OCI-LY1 (cell line): ENCODE results near the gene TUBE1.
A peak's percentile ranks its signal among the peaks of the same experiment; 100 is the strongest.

Source experiments
- H2AFZ ChIP-seq: fragments of 200-600 bp; sonication (generic), shearing (Covaris generic); 2 replicates; pipeline ENCODE4 v1.6.0; 2014; ENCODE audit warnings: antibody characterized with exemption, mild to moderate bottlenecking, low read length
- H3F3A ChIP-seq: fragments of 200-600 bp; sonication (generic), shearing (Covaris generic); 2 replicates; pipeline ENCODE4 v1.6.0; 2014; ENCODE audit warnings: mild to moderate bottlenecking, antibody characterized with exemption, low read length, moderate library complexity; ENCODE audit not compliant: insufficient read depth
- H3K27ac ChIP-seq: fragments of 200-600 bp; sonication (generic); 2 replicates; pipeline ENCODE4 v1.5.1; 2014; ENCODE audit warnings: low read length, mixed run types, mild to moderate bottlenecking, low read depth; ENCODE audit not compliant: poor library complexity, severe bottlenecking
- H3K27me3 ChIP-seq: fragments of 200-600 bp; sonication (generic); 2 replicates; pipeline ENCODE4 v1.6.0; 2014; ENCODE audit warnings: antibody characterized with exemption, mild to moderate bottlenecking, low read length, moderate library complexity; ENCODE audit not compliant: insufficient read depth
- H3K36me3 ChIP-seq: fragments of 200-600 bp; sonication (generic); 2 replicates; pipeline ENCODE4 v1.6.1; 2014; ENCODE audit warnings: mild to moderate bottlenecking, antibody characterized with exemption, low read length, moderate library complexity, mixed read lengths; ENCODE audit not compliant: insufficient read depth
- H3K4me1 ChIP-seq: fragments of 200-600 bp; sonication (generic); 2 replicates; pipeline ENCODE4 v1.5.1; 2014; ENCODE audit warnings: mild to moderate bottlenecking, low read length, moderate library complexity; ENCODE audit not compliant: insufficient read depth, severe bottlenecking
- H3K4me2 ChIP-seq: fragments of 200-600 bp; sonication (generic), shearing (Covaris generic); 2 replicates; pipeline ENCODE4 v1.6.1; 2014; ENCODE audit warnings: low read length
- H3K4me3 ChIP-seq: fragments of 200-600 bp; sonication (generic); 2 replicates; pipeline ENCODE4 v1.5.1; 2014; ENCODE audit warnings: low read length, low read depth, mild to moderate bottlenecking, mixed read lengths; ENCODE audit not compliant: poor library complexity, severe bottlenecking
- H3K79me2 ChIP-seq: fragments of 200-600 bp; shearing (Covaris generic); 2 replicates; pipeline ENCODE4 v1.6.1; 2016; ENCODE audit warnings: mixed run types, low read length, mixed read lengths; ENCODE audit not compliant: insufficient read depth
- H3K9ac ChIP-seq: fragments of 200-600 bp; sonication (generic), shearing (Covaris generic); 2 replicates; pipeline ENCODE4 v1.6.1; 2014; ENCODE audit warnings: mild to moderate bottlenecking, low read length, mixed read lengths
- H3K9me2 ChIP-seq: fragments of 200-600 bp; sonication (generic), shearing (Covaris generic); 2 replicates; pipeline ENCODE4 v1.6.1; 2014; ENCODE audit warnings: low read depth, mild to moderate bottlenecking, low read length, mixed read lengths
- H3K9me3 ChIP-seq: fragments of 200-600 bp; shearing (Covaris generic); 2 replicates; pipeline ENCODE4 v1.6.1; 2014; ENCODE audit warnings: low read length, mixed read lengths
- H4K20me1 ChIP-seq: fragments of 200-600 bp; sonication (generic), shearing (Covaris generic); 2 replicates; pipeline ENCODE4 v1.6.0; 2016; ENCODE audit warnings: mild to moderate bottlenecking, low read length; ENCODE audit not compliant: insufficient read depth
- CTCF ChIP-seq: fragments of 200-600 bp; sonication (generic), shearing (Covaris generic); IDR thresholded peaks from 2 replicates; pipeline ENCODE4 v1.5.1; 2017; ENCODE audit warnings: mild to moderate bottlenecking, antibody characterized with exemption, low read length, moderate library complexity, mixed read lengths
- EZH2 ChIP-seq: fragments of 200-600 bp; sonication (generic), shearing (Covaris generic); IDR thresholded peaks from 2 replicates; pipeline ENCODE4 v1.8.0; 2017; ENCODE audit warnings: borderline replicate concordance, mixed run types, mild to moderate bottlenecking, antibody characterized with exemption, low read length, moderate library complexity, mixed read lengths

TUBE1 gene

GRCh38 chr6:112087136-112087911, at the start of gene TUBE1, which contains the start of gene FAM229B:
Gene TUBE1, minus strand, starts transcription at chr6:112087482. Its CDS starts 48 bp downstream, at chr6:112087434.
Gene FAM229B, plus strand, starts transcription at chr6:112087591. Its CDS starts 11,693 bp downstream, at chr6:112099284.
- Histone ChIP-seq H3K27me3 (no peaks in the 10 kb centered on the region), H3K79me2 (no peaks in the 10 kb centered on the region)
- no peak for TF ChIP-seq CTCF
- TF ChIP-seq EZH2: no peak

GRCh38 chr6:112130878-112131277, 43.6 kb upstream of the TUBE1 start:
- Histone ChIP-seq H3K36me3 (no peaks in the 10 kb centered on the region), H3K4me1 (no peaks in the 10 kb centered on the region), H3K79me2 (no peaks in the 10 kb centered on the region), H3K9me3 (no peaks in the 10 kb centered on the region), H3K4me3 (no peak overlapping the region), H3K9ac (no peak overlapping the region), H4K20me1 (no peaks in the 10 kb centered on the region), H3K27ac (no peak overlapping the region), H3K9me2 (no peaks in the 10 kb centered on the region), H3F3A (no peaks in the 10 kb centered on the region), H3K4me2 (no peak overlapping the region), H2AFZ (no peak overlapping the region), H3K27me3 (no peaks in the 10 kb centered on the region)
- TF ChIP-seq CTCF: no peak
- TF ChIP-seq EZH2: no peak

More at GRCh38 chr6:112087136-112087911, at the start of gene TUBE1, which contains the start of gene FAM229B:
- H3K4me2 ChIP-seq: peak within 1 kb of the TSS; percentile 88
- no peaks in the 10 kb centered on the region for H3F3A ChIP-seq
- no peaks in the 10 kb centered on the region for H4K20me1 ChIP-seq
- H3K9ac ChIP-seq: peak within 1 kb of the TSS; percentile 71
- H3K4me3 ChIP-seq: peak within 1 kb of the TSS; percentile 80
- peaks cover 16% of the 10 kb centered on the region for H3K4me1 ChIP-seq
- H3K36me3 ChIP-seq: no peaks in the 10 kb centered on the region
- no peak within 1 kb of the TSS for H3K27ac ChIP-seq
- no peaks in the 10 kb centered on the region for H3K9me2 ChIP-seq
- no peaks in the 10 kb centered on the region for H3K9me3 ChIP-seq
- peak within 1 kb of the TSS; percentile 98 for H2AFZ ChIP-seq

- Histone ChIP-seq H3K27ac (no peak overlapping the region), H3K79me2 (no peaks in the 10 kb centered on the region), H3K9me2 (no peaks in the 10 kb centered on the region), H3K9me3 (no peaks in the 10 kb centered on the region), H3K4me2 (no peak overlapping the region), H2AFZ (no peak overlapping the region), H3K9ac (no peak overlapping the region), H3K4me3 (no peak overlapping the region), H3K27me3 (no peaks in the 10 kb centered on the region), H3K36me3 (no peaks in the 10 kb centered on the region), H3F3A (no peaks in the 10 kb centered on the region), H3K4me1 (no peaks in the 10 kb centered on the region), H4K20me1 (no peaks in the 10 kb centered on the region)
- TF ChIP-seq CTCF (no peak), EZH2 (no peak)
Measured at GRCh38 chr6:112128208-112128607, 40.9 kb upstream of the TUBE1 start.
